HG03558 (cell line): ENCODE data around the gene PHC1.
"Not testable (repeated sequence)": the region's sequence is repeated elsewhere in the genome, so short reads cannot be mapped to it uniquely, and the experiment has no call there.

Experiments used
- ATAC-seq: cut with Tn5 transposase; IDR thresholded peaks from one replicate; pipeline ENCODE4 v1.9.1; 2021; ENCODE audit warnings: moderate number of reproducible peaks; ENCODE audit not compliant: unreplicated experiment; ENCODE audit errors: extremely low read depth

The PHC1 gene

GRCh38 chr12:8907513-8907912, 6.8 kb upstream of the PHC1 start:
- no peak for ATAC-seq

- no peak for ATAC-seq
Observed at GRCh38 chr12:8909752-8910151, 4.6 kb upstream of the PHC1 start.

GRCh38 chr12:8911606-8912268, 2.6 kb upstream of the PHC1 start:
- no peak for ATAC-seq

- no peak for ATAC-seq
Observed at GRCh38 chr12:8912914-8913313, 1.4 kb upstream of the PHC1 start.

GRCh38 chr12:8913702-8914032, 642 bp upstream of the PHC1 start:
- no peak for ATAC-seq

- no peak for ATAC-seq
Observed at GRCh38 chr12:8914716-8915526, 612 bp downstream of the PHC1 start.

- no peak for ATAC-seq
Observed at GRCh38 chr12:8916154-8916553, 1.8 kb downstream of the PHC1 start.

- no peak for ATAC-seq
Observed at GRCh38 chr12:8917031-8917430, 2.7 kb downstream of the PHC1 start.

- ATAC-seq = no peak
Observed at GRCh38 chr12:8917751-8918150, 3.4 kb downstream of the PHC1 start.

GRCh38 chr12:8919643-8920042, 5.3 kb downstream of the PHC1 start:
- not testable (repeated sequence) for ATAC-seq

- ATAC-seq = no peak
Observed at GRCh38 chr12:8922544-8922943, 8.2 kb downstream of the PHC1 start.

GRCh38 chr12:8930655-8931323, 16.5 kb downstream of the PHC1 start:
- not testable (repeated sequence) for ATAC-seq

- not testable (repeated sequence) for ATAC-seq
Observed at GRCh38 chr12:8932464-8932863, 18.2 kb downstream of the PHC1 start.

- not testable (repeated sequence) for ATAC-seq
Observed at GRCh38 chr12:8934080-8934479, 19.8 kb downstream of the PHC1 start.

- no peak for ATAC-seq
Observed at GRCh38 chr12:8936735-8937134, 22.4 kb downstream of the PHC1 start.

GRCh38 chr12:8937842-8938442, 23.6 kb downstream of the PHC1 start:
- ATAC-seq = not testable (repeated sequence)

- no peak for ATAC-seq
Observed at GRCh38 chr12:8941691-8942478, 27.6 kb downstream of the PHC1 start.

- ATAC-seq = no peak
Observed at GRCh38 chr12:8943565-8944186, 29.4 kb downstream of the PHC1 start.

- no peak for ATAC-seq
Observed at GRCh38 chr12:8946733-8947132, 32.4 kb downstream of the PHC1 start.

GRCh38 chr12:8947737-8948136, 33.4 kb downstream of the PHC1 start:
- no peak for ATAC-seq
